Activated CD4-positive, alpha-beta T cell treated with anti-CD3 and anti-CD28 coated beads for 36 hours (primary cell): ENCODE results near the gene TSPEAR. TPM values are rescaled to one million over a fixed set of nuclear protein-coding genes. Genes with fewer than 3 reads are reported as not detected.

Source experiments
- ATAC-seq: fragments of 200-7000 bp; cut with Tn5 transposase; one replicate; pipeline ENCODE4 v1.10.0; 2021; ENCODE audit warnings: mild to moderate bottlenecking, moderate library complexity
- CTCF ChIA-PET: fragments of 350-600 bp; sonication (Branson Sonifier 250); formaldehyde crosslinking; loops from one replicate; lab custom pipeline; 2021; ENCODE audit warnings: antibody characterized with exemption; lab: Charles Lee
- POLR2A ChIA-PET: fragments of 350-600 bp; sonication (Branson Sonifier 250); formaldehyde crosslinking; loops from one replicate; lab custom pipeline; 2021; ENCODE audit warnings: antibody characterized with exemption, inconsistent platforms; lab: Charles Lee
- DNase-seq: peaks from one replicate; pipeline ENCODE4 v3.0.0-alpha.2; 2020
- H3K27ac Mint-ChIP-seq: one replicate; pipeline ENCODE4 v1.8.0; 2021; ENCODE audit warnings: mixed read lengths
- H3K27me3 Mint-ChIP-seq: one replicate; pipeline ENCODE4 v1.8.0; 2021; ENCODE audit warnings: mixed read lengths
- H3K36me3 Mint-ChIP-seq: one replicate; pipeline ENCODE4 v1.8.0; 2021; ENCODE audit warnings: low read depth, mixed read lengths
- H3K4me1 Mint-ChIP-seq: one replicate; pipeline ENCODE4 v1.8.0; 2021; ENCODE audit warnings: mixed read lengths
- H3K4me3 Mint-ChIP-seq: one replicate; pipeline ENCODE4 v1.8.0; 2021; ENCODE audit warnings: mild to moderate bottlenecking, moderate library complexity, mixed read lengths
- H3K9me3 Mint-ChIP-seq: one replicate; pipeline ENCODE4 v1.8.0; 2021; ENCODE audit warnings: low read depth, mixed read lengths
- intact Hi-C, 2 experiments: fragments of 100-400 bp; cut with DNase I in 1 of 2; cut with micrococcal nuclease in 1 of 2; formaldehyde crosslinking; loops; one replicate each; pipeline versions ENCODE4 v1.14.2 to v1.15.1; 2022 to 2024; cut with DNase I, micrococcal nuclease
- total RNA-seq, 2 experiments: library from RNA; stranded (reverse); gene quantifications; one replicate each; pipeline ENCODE4 v1.2.3, GENCODE V29; 2021

TSPEAR gene
- total RNA-seq, 2 experiments from 2014 or later: not detected

DNA sequence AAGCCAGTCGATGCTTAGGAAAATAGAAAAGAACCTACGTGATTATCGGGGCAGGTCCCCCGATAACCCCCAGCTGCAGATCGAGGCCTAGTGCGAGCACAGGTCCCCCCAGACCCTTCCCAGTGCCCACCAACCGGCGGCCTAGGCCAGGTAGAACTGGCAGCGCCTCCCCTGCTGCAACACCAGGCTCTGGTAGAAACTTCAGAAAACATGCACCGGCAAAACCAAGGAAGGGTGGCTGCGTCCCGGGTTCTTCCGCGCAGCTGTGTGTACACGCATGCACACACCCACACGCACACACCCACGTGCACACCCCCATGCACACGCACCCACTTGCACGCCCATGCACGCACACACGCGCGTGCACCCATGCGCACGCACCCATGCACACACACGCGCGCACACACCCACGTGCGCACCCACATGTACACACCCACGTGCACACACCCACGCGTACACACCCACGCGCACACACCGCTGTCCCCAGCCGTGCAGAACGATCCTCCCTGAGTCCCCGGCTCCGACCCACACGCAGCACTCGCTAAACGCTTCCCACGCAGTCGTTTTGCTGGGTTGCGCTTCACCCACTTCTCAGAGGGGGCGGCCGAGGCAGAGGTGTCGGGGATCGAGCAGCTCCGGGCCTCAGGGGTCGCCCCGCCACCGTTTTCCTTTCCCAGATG is 5.2 kb downstream of the TSPEAR start:
- DNase-seq: no peak
- no peak overlapping the region for H3K27ac Mint-ChIP-seq
- intact Hi-C loops: no loop called here
- H3K36me3 Mint-ChIP-seq: peaks cover 11% of the 10 kb centered on the region
- peaks cover 18% of the 10 kb centered on the region for H3K4me1 Mint-ChIP-seq
- H3K4me3 Mint-ChIP-seq: no peak overlapping the region
- POLR2A ChIA-PET: interaction anchor here (0.6 kb wide), 1 partner anchor 19 kb away, joined by 3 read pairs; no protein-coding TSS in a partner anchor
- ATAC-seq: no peak
- H3K9me3 Mint-ChIP-seq: peaks cover 8% of the 10 kb centered on the region
- CTCF ChIA-PET: no interaction called here
- H3K27me3 Mint-ChIP-seq: peaks cover 71% of the 10 kb centered on the region

DNA sequence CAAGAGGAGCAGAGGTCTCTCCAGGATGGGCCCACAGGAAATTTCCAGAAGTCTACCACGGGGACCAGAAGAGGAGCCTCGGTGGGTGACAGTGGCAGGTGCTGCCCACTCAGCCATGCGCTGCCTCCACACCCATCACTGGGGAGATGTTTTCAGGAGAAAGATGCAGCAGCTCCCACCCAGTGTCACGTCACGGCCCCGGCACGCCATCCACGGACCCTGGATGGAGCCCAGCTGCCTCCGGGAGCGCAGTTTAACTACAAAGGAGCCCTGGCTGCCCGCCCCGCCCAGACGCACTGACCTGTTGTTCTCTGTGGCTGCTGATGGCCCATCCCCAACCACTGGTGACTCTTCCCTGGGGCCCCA is 6.8 kb downstream of the TSPEAR start:
- Mint-ChIP-seq H3K4me1 (peaks cover 11% of the 10 kb centered on the region), H3K9me3 (peaks cover 8% of the 10 kb centered on the region), H3K36me3 (peaks cover 11% of the 10 kb centered on the region), H3K27me3 (peaks cover 72% of the 10 kb centered on the region), H3K27ac (no peak overlapping the region), H3K4me3 (no peak overlapping the region)
- no peak for ATAC-seq
- CTCF ChIA-PET: no interaction called here
- DNase-seq: no peak
- POLR2A ChIA-PET: no interaction called here
- intact Hi-C loops: no loop called here

DNA sequence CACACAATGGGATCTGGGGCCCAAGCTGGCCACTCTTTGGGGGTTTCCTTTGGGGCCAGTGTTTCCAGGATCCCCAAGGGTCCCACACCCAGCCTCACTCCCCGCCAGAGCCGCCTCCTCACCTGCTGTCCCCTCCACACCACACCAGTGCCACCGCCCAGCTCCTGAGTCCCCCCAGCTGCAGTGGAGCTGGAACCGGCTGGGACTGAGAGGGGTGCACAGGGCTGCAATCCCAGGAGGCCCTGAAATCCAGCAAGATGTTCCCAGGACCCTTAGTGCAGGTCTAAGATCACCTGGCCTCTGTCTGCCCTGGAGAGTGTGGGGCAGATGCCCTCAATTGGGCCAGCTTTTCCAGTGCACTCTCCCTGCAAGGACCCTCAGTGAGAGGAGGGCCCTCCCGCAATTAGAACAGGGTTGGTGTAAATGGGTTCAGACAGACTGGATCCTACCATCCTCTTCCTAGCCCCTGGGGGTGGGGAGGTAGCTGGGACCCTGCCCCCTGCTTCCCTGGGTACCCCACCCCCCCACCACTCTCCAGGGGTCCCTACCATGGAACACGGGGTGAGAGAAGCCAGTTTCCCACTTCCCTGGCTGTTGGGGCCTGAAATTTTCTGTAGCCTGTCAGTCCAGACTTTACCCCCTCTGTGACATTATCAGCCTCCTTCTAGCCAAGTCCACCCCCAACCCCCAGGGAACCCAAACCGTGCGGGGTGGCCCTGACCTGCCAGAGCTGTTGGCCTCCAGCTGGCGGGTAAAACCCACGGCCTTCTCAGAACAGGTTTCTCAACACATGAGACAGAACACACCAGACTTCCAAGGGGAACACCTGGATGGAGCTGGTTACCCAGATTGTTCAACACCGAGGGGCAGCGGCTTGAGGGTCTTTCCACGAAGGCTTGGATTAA is 7.4 kb downstream of the TSPEAR start:
- Mint-ChIP-seq H3K27ac (no peak overlapping the region), H3K4me3 (no peak overlapping the region), H3K27me3 (peaks cover 71% of the 10 kb centered on the region), H3K36me3 (peaks cover 11% of the 10 kb centered on the region), H3K9me3 (peaks cover 8% of the 10 kb centered on the region), H3K4me1 (peaks cover 6% of the 10 kb centered on the region)
- POLR2A ChIA-PET: no interaction called here
- DNase-seq: no peak
- CTCF ChIA-PET: no interaction called here
- intact Hi-C loops: no loop called here
- no peak for ATAC-seq

DNA sequence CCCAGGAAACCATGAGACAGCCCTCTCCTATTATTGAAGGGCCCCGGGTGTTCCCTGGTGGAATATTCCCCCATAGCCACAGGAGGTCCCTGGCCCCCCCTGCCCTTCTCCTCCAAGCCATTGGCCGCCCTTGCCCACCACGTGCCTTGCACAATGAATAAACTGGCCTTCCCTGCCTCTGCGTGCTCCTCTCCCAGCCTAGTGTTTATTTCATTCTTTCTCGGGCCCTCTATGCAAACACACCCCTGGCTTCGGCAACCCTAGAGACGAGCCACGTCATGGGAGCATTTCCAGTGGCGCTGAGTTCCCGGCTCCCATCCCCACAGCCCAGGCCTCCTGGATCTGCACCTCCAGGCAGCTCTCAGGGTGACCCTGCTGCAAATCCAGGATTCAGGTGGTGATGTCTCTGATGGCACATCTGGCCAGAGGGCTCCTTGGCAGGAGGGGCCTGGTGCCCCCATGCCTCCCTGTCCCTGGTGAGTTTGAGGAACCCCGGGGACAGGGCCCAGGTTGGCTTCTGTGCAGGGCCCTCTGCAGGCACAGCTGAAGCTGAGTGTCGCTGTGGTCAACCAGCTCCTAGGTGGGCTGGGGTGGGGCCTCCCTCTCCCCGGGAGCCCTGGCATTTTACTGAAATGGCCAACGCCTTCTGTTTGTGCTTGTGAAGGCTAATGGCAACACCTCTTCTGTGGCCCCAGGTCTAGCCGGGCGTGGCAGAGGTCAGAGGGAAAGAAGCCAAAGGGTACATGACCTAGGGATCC is 8.2 kb downstream of the TSPEAR start:
- DNase-seq (no peak), ATAC-seq (no peak)
- POLR2A ChIA-PET: no interaction called here
- H3K4me1 Mint-ChIP-seq: no peaks in the 10 kb centered on the region
- peaks cover 68% of the 10 kb centered on the region for H3K27me3 Mint-ChIP-seq
- no peak overlapping the region for H3K4me3 Mint-ChIP-seq
- peaks cover 8% of the 10 kb centered on the region for H3K9me3 Mint-ChIP-seq
- H3K36me3 Mint-ChIP-seq: peaks cover 11% of the 10 kb centered on the region
- CTCF ChIA-PET: no interaction called here
- intact Hi-C loops: no loop called here
- no peak overlapping the region for H3K27ac Mint-ChIP-seq

DNA sequence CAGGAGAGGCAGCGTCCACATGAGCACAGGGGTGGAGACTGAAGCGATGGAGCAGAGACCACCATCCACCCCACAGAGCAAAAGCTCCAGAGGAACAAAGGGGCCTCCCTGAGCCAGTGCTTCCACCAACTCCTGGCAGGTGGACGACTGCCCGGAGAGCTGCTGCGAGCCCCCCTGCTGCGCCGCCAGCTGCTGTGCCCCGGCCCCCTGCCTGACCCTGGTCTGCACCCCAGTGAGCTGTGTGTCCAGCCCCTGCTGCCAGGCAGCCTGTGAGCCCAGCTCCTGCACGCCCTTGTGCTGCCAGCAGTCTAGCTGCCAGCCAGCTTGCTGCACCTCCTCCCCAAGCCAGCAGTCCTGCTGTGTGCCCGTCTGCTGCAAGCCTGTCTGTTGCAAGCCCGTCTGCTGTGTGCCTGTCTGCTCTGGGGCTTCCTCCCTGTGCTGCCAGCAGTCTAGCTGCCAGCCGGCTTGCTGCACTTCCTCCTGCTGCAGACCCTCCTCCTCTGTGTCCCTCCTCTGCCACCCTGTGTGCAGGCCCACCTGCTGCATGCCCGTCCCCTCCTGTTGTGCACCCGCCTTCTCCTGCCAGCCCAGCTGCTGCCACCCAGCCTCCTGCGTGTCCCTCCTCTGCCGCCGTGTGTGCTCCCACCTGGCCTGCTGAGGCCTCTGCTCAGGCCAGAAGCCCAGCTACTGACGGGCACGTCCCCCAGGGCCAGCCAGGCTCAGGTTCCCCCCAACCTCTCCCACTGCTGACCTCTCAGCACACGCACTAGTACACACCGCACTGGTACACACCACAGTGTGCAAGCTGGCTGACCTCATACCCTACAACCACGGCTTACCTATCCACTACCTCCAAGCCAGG is 9.0 kb downstream of the TSPEAR start:
- Mint-ChIP-seq H3K4me1 (no peaks in the 10 kb centered on the region), H3K36me3 (peaks cover 11% of the 10 kb centered on the region), H3K9me3 (peaks cover 8% of the 10 kb centered on the region), H3K27ac (no peak overlapping the region), H3K4me3 (no peak overlapping the region), H3K27me3 (peaks cover 68% of the 10 kb centered on the region)
- DNase-seq (no peak), ATAC-seq (no peak)
- POLR2A ChIA-PET: no interaction called here
- CTCF ChIA-PET: no interaction called here
- intact Hi-C loops: no loop called here

DNA sequence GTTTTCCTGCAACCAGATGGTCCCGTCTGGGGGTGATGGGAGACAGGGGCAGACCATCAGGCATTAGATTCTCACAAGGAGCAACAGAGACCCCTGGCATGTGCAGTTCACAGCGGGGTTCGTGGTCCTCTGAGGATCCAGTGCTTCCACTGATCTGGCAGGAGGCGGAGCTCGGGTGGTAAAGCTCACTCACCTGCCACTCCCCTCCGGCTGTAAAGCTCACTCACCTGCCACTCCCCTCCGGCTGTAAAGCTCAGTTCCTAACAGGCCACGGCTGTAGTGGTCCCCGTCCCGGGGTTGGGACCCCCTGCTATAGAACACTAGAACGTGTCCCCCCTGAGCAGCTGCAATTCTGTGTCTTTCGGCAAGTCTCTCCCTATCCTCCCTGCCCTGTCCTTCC is 9.8 kb downstream of the TSPEAR start:
- Mint-ChIP-seq H3K4me3 (no peak overlapping the region), H3K9me3 (peaks cover 8% of the 10 kb centered on the region), H3K36me3 (peaks cover 11% of the 10 kb centered on the region), H3K4me1 (no peaks in the 10 kb centered on the region), H3K27me3 (peaks cover 72% of the 10 kb centered on the region), H3K27ac (no peak overlapping the region)
- POLR2A ChIA-PET: no interaction called here
- DNase-seq: no peak
- CTCF ChIA-PET: no interaction called here
- intact Hi-C loops: no loop called here
- no peak for ATAC-seq

DNA sequence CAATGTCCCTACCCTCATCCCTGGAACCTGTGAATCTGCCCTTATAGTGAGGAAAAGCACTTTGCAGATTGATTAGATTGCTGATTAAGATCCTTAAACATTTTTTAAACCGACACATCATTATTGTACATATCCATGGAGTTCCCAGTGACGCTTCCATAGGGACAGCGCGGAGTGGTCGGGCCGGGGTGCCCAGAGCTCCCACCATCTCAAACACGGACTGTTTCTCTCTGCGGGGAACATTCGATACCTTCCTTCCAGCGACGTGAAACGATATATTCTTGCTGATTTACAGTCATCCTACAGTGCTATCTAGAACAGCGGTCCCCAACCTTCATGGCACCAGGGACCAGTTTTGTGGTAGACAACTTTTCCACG is 10.4 kb downstream of the TSPEAR start:
- Mint-ChIP-seq H3K4me3 (no peak overlapping the region), H3K27me3 (peaks cover 67% of the 10 kb centered on the region), H3K36me3 (peaks cover 6% of the 10 kb centered on the region), H3K27ac (no peak overlapping the region), H3K4me1 (no peaks in the 10 kb centered on the region), H3K9me3 (peaks cover 4% of the 10 kb centered on the region)
- ChIA-PET CTCF (no interaction called here), POLR2A (no interaction called here)
- ATAC-seq (no peak), DNase-seq (no peak)
- intact Hi-C loops: no loop called here

DNA sequence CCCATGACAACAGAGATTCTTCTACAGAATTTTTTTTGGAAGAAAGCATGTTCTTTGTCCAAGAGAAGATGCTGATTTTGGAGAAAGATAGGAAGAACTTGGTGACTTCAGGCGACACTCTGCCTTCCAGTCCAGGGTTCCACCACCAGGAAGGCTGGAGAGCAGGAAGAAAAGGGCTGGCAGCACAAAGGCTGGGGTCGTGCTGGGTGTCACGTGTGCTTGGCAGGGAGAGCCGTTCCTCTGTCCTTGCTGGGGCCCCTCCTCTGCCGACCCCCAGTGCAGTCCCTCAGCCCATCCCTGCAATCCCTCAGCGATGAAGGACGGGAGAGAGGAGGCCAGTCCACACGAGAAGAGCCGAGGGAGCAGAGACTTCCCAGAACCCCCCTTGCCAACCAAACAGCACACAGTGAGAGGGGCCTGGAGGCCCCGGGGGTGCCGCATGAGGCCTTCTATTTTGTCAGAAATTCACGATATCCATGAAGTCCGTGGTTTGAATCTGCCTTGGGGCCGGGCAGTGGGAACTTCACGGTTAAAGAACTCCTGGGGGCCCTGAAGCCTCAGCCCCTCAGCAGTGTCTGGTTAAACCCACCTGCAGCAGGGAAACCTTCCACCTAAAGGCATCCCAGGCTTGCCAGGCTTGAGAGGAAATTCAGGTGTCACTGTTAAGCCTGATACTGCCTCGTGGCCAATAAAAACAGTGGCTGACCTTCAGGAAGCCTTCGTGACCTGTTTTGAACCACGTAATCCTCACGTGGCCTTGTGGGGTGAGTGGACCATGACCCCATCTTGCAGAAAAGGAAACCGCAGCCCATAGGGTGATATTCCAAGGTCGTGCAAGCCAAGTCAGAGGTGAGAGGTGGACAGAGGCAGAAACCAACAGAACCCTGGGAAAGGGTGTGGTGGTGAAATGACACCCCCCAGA is 11.0 kb downstream of the TSPEAR start:
- intact Hi-C loops: no loop called here
- H3K9me3 Mint-ChIP-seq: no peaks in the 10 kb centered on the region
- no peak overlapping the region for H3K27ac Mint-ChIP-seq
- peaks cover 62% of the 10 kb centered on the region for H3K27me3 Mint-ChIP-seq
- DNase-seq (no peak), ATAC-seq (no peak)
- no peak overlapping the region for H3K4me3 Mint-ChIP-seq
- CTCF ChIA-PET: interaction anchor here (0.8 kb wide), 1 partner anchor 93 kb away, joined by 3 read pairs; no protein-coding TSS in a partner anchor
- POLR2A ChIA-PET: no interaction called here
- H3K36me3 Mint-ChIP-seq: peaks cover 2% of the 10 kb centered on the region
- H3K4me1 Mint-ChIP-seq: no peaks in the 10 kb centered on the region

DNA sequence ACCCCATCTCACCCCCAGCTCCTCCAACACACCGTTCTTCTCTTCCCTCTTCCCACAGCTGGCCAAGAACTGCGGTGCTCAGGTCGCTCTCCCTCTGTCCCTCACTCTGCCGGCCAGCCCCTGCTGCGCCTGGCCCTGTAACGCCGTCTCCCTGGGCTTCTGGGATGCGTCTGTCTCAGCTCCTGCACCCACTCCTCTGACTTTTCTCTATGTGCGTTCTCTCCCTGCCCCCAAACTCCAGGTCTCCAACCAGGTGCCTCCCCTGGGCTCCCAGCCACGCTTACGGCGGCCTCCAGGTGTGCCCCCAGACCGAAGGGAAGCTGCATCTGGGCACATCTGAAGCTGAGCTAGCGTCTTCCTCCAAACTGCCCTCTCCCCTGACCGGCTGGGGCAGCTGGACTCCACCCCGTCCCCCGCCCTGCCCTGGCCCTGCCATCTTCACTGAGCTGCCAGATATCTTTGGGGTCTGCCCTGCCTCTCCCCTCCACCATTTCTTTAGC is 11.8 kb downstream of the TSPEAR start:
- POLR2A ChIA-PET: no interaction called here
- intact Hi-C loops: no loop called here
- CTCF ChIA-PET: interaction anchor here (0.8 kb wide), 1 partner anchor 94 kb away, joined by 3 read pairs; no protein-coding TSS in a partner anchor

More for the DNA sequence above, 11.8 kb downstream of the TSPEAR start:
- Mint-ChIP-seq H3K4me1 (no peaks in the 10 kb centered on the region), H3K4me3 (no peak overlapping the region), H3K27ac (no peak overlapping the region), H3K27me3 (peaks cover 55% of the 10 kb centered on the region), H3K36me3 (no peaks in the 10 kb centered on the region), H3K9me3 (no peaks in the 10 kb centered on the region)
- DNase-seq (no peak), ATAC-seq (no peak)
